ENCODE measurements around the gene SORT1. TPM values are rescaled to one million over a fixed set of nuclear protein-coding genes. Genes with fewer than 3 reads are reported as not detected.
"Not testable (repeated sequence)": the region's sequence is repeated elsewhere in the genome, so short reads cannot be mapped to it uniquely, and the experiment has no call there.

SORT1 gene
- total RNA-seq, result 9.4 and 14.5 TPM in 2 replicates

GRCh38 chr1:109397581-109398342 lies at the start of gene SORT1:
Gene SORT1 (minus strand): TSS chr1:109397918. CDS start chr1:109397892, 26 bp downstream.
- DNase-seq (ENCODE audit: low read depth in 2 of 2), result peak; percentile 55 to 90

GRCh38 chr1:109445949-109446695 lies 48.4 kb upstream of the SORT1 start:
- DNase-seq (ENCODE audit: low read depth in 2 of 2), result not testable (repeated sequence)

DNA sequence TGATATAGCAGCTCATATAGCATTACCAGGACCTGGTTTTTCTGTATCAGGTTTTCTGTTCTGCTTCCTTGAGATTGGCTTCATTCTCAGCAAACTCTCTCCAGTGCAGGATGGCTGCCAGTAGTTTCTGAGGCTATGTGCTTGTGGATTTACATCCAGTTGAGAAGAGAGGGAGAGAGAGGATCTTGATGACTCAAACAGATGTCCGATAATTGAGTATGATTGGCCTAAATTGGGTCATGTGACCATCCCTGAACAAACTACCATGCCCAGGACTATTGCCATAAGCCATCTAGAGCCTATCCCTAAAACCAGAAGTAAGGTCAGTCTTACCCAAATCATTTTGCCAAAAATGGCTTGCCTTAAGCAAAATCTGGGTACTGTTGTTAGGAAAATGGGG lies 46.6 kb upstream of the SORT1 start:
- DNase-seq (ENCODE audit: low read depth in 2 of 2), result no peak

DNA sequence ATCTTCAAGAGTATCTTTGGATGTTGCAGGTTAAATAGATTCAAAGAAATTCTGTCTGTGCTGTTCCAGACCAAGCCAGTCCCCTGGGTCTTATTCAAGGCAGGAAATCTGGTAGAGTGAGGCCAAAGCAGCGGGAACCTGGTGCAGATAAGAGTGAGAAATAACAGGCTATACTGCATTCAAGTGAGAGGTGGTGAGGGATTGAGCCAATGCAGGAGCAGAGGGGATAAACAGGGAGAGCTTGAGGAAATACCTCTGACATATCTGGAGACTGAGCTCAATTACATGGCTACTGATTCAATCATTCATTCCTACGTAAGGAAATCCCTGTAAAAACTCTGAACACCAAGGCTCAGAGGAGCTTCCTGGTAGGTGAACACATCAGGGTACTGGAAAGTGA lies 45.8 kb upstream of the SORT1 start:
- DNase-seq (ENCODE audit: low read depth in 2 of 2), result no peak

GRCh38 chr1:109441069-109441468 lies 43.4 kb upstream of the SORT1 start:
- DNase-seq (ENCODE audit: low read depth in 2 of 2), result no peak

DNA sequence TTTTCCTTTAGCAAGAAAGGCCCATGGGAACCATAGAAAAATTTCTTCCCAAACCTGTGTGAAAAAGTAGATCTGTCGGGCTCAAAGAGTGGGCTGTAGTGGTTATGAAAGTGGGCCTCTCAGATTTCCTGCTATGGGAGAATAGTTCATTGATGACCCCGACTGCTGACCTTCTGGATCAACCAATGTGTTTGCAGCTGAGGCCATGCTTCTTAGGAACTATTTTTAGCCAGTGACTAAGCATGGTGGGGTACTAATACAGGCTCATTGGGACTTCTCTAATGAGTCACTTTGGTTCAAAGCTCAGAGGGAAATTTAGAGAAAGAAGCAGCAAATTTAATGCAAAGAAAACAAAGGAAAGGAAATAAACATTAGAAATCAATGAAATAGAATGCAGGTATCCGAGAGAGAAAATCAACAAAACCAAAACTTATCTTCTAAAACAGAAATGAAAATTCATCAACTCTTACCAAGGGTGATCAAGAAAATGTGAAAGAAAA lies 41.1 kb upstream of the SORT1 start:
- DNase-seq (ENCODE audit: low read depth in 2 of 2), result peak; percentile 4 to 57

DNA sequence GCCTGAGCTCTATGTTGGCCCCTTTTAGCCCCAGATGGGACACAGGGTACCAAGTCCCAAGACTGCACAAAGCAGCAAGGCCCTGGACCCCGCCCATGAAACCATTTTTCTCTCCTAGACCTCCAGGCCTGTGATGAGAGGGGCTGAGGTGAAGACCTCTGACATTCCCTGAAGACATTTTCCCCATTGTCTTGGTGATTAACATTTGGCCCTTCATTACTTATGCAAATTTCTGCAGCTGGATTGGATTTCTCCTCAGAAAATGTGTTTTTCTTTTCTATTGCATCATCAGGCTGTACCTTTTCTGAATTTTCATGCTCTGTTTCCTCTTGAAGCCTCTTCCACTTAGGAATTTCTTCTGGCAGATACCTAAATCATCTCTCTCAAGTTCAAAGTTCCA lies 36.8 kb upstream of the SORT1 start:
- no peak for DNase-seq (ENCODE audit: low read depth in 2 of 2)

- no peak for DNase-seq (ENCODE audit: low read depth in 2 of 2)
Observed at GRCh38 chr1:109433322-109433721, 35.6 kb upstream of the SORT1 start.

- no peak for DNase-seq (ENCODE audit: low read depth in 2 of 2)
Observed at GRCh38 chr1:109432336-109432735, 34.6 kb upstream of the SORT1 start.

GRCh38 chr1:109427171-109427467 lies 29.4 kb upstream of the SORT1 start:
- no peak for DNase-seq (ENCODE audit: low read depth in 2 of 2)

DNA sequence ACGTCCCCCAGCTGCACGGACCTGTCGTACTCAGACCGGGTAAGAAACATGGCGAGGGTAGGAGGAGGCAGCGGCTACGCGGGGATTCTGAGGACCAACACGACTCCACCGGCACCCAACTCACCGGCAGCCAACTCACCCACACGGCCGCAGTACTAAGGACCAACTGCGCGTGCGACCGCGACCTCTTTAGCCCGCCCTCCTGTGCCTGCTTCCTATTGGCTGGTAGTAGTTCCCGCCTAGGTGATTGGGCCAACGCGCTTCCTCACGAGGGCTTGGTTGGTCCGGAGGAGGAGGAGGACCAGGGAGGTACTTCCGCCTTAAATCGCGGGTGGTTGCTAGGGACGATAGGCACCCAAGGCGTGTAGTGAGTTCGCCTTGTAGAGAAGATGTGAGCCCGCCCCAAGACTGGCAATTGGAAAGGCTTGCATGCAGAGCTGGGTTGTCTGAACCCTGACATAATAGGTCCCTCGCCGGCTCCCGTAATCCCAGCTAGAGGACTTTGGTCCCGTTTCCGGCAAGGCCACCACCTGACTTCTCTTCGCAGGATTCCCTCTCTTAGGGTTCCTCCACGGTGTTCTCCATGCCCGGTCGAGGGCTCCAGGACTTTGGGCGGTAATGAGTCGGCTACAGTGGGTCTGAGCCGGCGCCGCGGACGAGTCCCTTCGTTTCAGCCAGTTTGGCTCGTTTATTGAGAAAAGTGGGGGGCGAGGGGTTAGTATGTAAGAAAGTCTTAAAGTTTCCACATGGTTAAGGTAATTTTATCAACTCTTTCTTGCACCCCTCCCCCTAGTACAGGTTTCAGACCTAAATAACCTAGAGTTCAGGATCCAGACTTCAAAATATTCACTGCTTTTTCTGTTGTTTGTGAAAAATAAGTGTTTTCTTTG lies 28.8 kb upstream of the SORT1 start, which contains the start of gene PSMA5:
Gene PSMA5, minus strand, starts transcription at position 168 of the 890 bp plus-strand sequence. Its CDS starts 118 bp downstream, at position 50.
- peak; percentile 97 to 100 for DNase-seq (ENCODE audit: low read depth in 2 of 2)

- peak; percentile 28 to 65 for DNase-seq (ENCODE audit: low read depth in 2 of 2)
Observed at GRCh38 chr1:109425391-109426280, 27.9 kb upstream of the SORT1 start.

DNA sequence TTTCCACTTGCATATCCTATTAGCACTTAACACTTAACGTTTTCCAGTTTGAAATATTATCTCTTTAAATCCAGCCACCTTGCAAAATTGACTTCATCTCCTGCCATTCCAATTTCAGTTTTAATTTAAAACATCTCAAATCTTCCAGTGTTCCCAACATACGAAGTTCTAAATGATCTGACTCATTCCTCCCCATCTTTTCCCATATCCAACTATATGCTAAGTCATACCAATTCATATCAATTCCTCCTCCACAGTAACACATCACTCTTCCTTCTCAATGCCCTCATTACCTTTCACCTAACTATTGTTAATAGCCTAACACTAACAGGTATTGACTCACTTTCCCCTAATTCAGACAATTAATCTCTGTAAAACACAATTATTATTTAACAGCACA lies 25.8 kb upstream of the SORT1 start:
- DNase-seq (ENCODE audit: low read depth in 2 of 2), result no peak

GRCh38 chr1:109412551-109412950 lies 14.8 kb upstream of the SORT1 start:
- DNase-seq (ENCODE audit: low read depth in 2 of 2), result no peak

GRCh38 chr1:109404838-109405237 lies 7.1 kb upstream of the SORT1 start:
- no peak for DNase-seq (ENCODE audit: low read depth in 2 of 2)

DNA sequence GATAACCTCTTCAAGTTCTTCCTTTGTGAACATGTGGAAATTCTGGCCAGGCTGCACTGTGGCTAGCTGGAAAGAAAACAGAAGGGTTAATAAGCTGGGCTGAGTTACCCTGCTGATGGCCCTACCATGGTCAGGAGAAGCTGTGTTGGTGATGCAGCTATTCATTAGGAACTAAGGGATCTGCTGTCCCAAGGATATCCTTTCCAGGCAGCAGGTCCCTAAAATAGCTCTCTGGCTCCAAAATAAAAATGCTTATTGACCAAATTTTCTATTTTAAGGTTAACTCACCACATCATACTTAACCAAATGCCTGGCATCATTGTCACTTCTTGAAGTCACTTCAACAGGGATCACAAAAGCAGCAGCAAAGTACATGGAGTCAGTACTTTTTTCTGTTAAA lies 4.3 kb upstream of the SORT1 start:
- DNase-seq (ENCODE audit: low read depth in 2 of 2), result no peak

- no peak for DNase-seq (ENCODE audit: low read depth in 2 of 2)
Observed at GRCh38 chr1:109400035-109400655, 2.4 kb upstream of the SORT1 start.

DNA sequence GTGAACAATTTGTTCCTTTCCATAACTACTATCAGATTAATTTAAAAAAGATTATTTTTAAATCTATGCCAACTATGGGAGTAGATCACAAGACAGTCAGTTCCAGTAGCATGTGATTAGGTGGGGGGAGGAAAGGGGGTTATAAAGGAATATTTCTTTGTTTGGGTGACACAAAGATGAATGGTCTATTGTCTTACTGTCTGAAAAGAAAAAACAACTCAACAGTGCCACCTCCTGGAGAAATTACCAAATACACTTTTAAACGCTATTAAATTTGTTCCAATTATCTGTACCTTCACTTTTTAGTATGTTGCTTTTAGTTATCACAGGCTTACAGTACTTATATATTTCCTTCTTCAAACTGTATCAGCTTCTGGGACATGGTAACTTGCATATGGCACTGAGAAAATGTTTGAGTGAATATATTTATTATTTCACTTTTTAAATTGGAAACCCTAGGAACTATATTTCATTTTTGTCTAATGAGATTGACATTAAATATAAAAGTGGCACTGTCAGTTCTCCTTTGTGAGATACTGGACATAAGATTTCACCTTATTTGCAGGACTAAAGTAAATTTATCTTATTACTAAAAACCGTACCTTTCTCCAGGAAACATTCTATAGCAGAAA lies 1.7 kb upstream of the SORT1 start:
- peak; percentile 55 to 73 for DNase-seq (ENCODE audit: low read depth in 2 of 2)

DNA sequence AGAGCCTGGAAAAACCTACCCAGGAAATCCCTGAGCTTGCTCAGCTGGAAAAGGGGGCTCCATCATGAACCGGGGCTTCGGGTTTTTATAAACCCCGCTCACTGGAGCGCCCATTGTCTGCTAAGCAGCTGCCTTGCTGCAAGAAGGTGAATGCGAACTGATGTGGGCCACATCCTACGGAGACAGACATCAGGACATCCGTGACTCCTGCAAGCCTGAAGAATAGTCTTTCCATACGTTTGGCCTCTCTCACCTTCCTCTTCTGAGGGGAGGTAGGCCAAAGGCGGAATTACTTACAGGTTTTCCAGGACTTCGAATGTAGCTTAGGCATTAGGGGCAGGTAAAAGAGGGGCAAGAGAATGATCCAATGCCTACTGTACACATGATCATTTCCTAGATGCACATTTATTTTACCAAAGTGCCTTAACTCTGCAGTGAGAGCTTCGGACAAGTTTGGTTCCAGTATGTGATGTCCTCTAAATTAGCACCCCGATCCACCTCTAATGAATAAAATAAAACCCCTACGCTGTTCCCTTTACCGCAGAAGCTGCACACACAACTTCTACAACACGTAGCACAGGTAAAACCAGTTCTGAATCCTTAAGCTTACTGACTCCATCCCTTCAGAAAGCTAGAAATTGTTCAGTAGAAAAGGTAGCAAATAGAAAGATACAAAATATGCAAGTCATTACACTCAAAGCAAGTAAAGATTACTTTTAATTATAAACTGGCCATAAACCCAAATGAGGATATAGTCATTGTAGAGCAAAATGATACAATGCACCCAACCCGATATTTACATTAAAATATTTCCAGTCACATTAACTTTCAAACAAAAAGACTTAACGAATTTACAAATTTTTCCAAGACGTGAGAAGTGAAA lies 866 bp upstream of the SORT1 start:
- peak in 1 of 2 donors; percentile 7 for DNase-seq (ENCODE audit: low read depth in 2 of 2)

All from dermis microvascular lymphatic vessel endothelial cell (primary cell).